CD4-positive, alpha-beta memory T cell (primary cell): ENCODE results near the gene INTS15. TPM values are rescaled to one million over a fixed set of nuclear protein-coding genes. Genes with fewer than 3 reads are reported as not detected.

Experiments
- CTCF ChIA-PET: fragments of 350-600 bp; sonication (Branson Sonifier 250); formaldehyde crosslinking; loops from one replicate; lab custom pipeline; 2021; ENCODE audit warnings: inconsistent platforms; ENCODE audit not compliant: partially characterized antibody; lab: Charles Lee
- POLR2A ChIA-PET: fragments of 350-600 bp; sonication (Branson Sonifier 250); formaldehyde crosslinking; loops from one replicate; lab custom pipeline; 2021; ENCODE audit not compliant: partially characterized antibody; lab: Charles Lee
- DNase-seq, 5 donors: peaks; one replicate each; pipeline versions ENCODE4 v3.0.0 to v3.0.0-alpha.2; 2020 to 2022; ENCODE audit warnings: mixed read lengths in 1 of 5
- H3K27ac ChIP-seq: one replicate; pipeline ENCODE4 v1.7.0; 2013; ENCODE audit warnings: low read depth, low read length
- H3K27me3 ChIP-seq: 2 replicates; pipeline ENCODE4 v1.7.0; 2013; ENCODE audit warnings: mild to moderate bottlenecking, low read length, moderate library complexity; ENCODE audit not compliant: insufficient read depth
- H3K36me3 ChIP-seq: 2 replicates; pipeline ENCODE4 v1.7.0; 2013; ENCODE audit warnings: mild to moderate bottlenecking, low read length, moderate library complexity; ENCODE audit not compliant: insufficient read depth
- H3K4me1 ChIP-seq: 2 replicates; pipeline ENCODE4 v1.7.0; 2013; ENCODE audit warnings: mild to moderate bottlenecking, low read length, moderate library complexity; ENCODE audit not compliant: insufficient read depth
- H3K4me3 ChIP-seq, 2 donors: one replicate each; pipeline ENCODE4 v1.7.0; 2013; ENCODE audit warnings: low read length in 2 of 2, mild to moderate bottlenecking in 1 of 2
- H3K9me3 ChIP-seq, 2 donors: one replicate each; pipeline ENCODE4 v1.7.0; 2013; ENCODE audit warnings: low read length in 2 of 2, control low read depth in 1 of 2; ENCODE audit not compliant: control insufficient read depth in 1 of 2
- H3K27ac Mint-ChIP-seq, 7 donors: one replicate each; pipeline ENCODE4 v1.8.0; 2020 to 2021; ENCODE audit warnings: mixed read lengths in 7 of 7, mild to moderate bottlenecking in 6 of 7, inconsistent platforms in 3 of 7, moderate library complexity in 3 of 7
- H3K27me3 Mint-ChIP-seq, 2 donors: one replicate each; pipeline ENCODE4 v1.8.0; 2020 to 2021; ENCODE audit warnings: mixed read lengths in 2 of 2
- H3K36me3 Mint-ChIP-seq, 2 donors: one replicate each; pipeline ENCODE4 v1.8.0; 2020 to 2021; ENCODE audit warnings: mixed read lengths in 2 of 2, inconsistent platforms in 1 of 2, mild to moderate bottlenecking in 1 of 2
- H3K4me1 Mint-ChIP-seq, 4 donors: one replicate each; pipeline ENCODE4 v1.8.0; 2020 to 2021; ENCODE audit warnings: mixed read lengths in 4 of 4, mild to moderate bottlenecking in 1 of 4
- H3K4me3 Mint-ChIP-seq, 8 donors: one replicate each; pipeline ENCODE4 v1.8.0; 2020 to 2021; ENCODE audit warnings: mixed read lengths in 8 of 8, mild to moderate bottlenecking in 7 of 8, moderate library complexity in 6 of 8, inconsistent platforms in 3 of 8
- H3K9me3 Mint-ChIP-seq, 8 donors: one replicate each; pipeline ENCODE4 v1.8.0; 2020 to 2021; ENCODE audit warnings: mixed read lengths in 8 of 8, mild to moderate bottlenecking in 5 of 8, inconsistent platforms in 3 of 8, moderate library complexity in 1 of 8
- intact Hi-C: fragments of 100-400 bp; cut with micrococcal nuclease; formaldehyde crosslinking; loops from one replicate; pipeline ENCODE4 v1.15.1; 2023
- polyA plus RNA-seq, 2 donors: library from polyadenylated mRNA; unstranded; fragments of 300-500 nt; fragmentation: Illumina TruSeq; gene quantifications; one replicate each; pipeline ENCODE4 v1.2.3, GENCODE V29; 2021
- total RNA-seq, 2 experiments: library from RNA; stranded (reverse); gene quantifications; one replicate each; pipeline ENCODE4 v1.2.3, GENCODE V29; 2021

Gene INTS15
- total and polyA plus RNA-seq, 4 experiments from 2014 or later, result 25.4 to 62.1 (median 47.0) TPM

DNA sequence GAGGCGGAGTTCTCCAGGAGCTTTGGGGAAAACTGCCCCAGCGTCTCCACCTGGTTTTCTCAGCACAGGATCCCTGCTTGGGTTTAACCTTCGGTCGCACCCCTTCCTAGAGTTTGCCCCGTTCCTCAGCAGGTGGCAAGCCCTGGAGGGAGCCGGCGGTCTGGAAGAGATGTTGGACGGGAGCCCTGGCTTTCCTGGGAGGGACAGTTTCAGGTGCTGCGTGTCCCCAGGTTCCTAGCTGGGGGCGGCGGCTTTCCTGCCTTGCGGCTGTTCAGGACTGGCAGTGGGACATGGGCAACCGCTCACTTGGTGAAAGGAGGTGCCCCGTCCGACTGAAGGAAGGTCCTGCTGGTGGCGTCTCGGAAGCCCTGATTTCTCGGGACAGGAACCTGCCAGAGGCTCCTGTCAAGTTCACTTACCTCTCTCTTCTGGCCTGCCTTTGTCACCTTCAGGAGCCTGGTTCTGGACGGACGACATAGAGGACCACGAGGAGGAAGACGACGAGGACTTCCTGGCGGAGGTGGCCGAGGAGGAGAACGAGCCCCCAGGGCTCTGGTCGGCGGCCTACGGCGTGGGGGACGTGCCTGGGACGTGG lies 62.1 kb downstream of the INTS15 start:
- H3K4me1 ChIP-seq, result no peaks in the 10 kb centered on the region
- H3K36me3 ChIP-seq, result peaks cover 23% of the 10 kb centered on the region
- no peaks in the 10 kb centered on the region for H3K9me3 ChIP-seq
- H3K27ac Mint-ChIP-seq, result no peak overlapping the region
- intact Hi-C loops, result no loop called here
- no peaks in the 10 kb centered on the region for H3K4me1 Mint-ChIP-seq
- CTCF ChIA-PET, result no interaction called here
- no peak overlapping the region for H3K4me3 ChIP-seq
- no peak for DNase-seq
- H3K27me3 Mint-ChIP-seq, result no peaks in the 10 kb centered on the region
- POLR2A ChIA-PET, result no interaction called here
- no peak overlapping the region for H3K27ac ChIP-seq
- peaks cover 0 to 10% (median 4%) of the 10 kb centered on the region in 8 donors for H3K9me3 Mint-ChIP-seq
- peaks cover 34 to 36% of the 10 kb centered on the region in 2 donors for H3K36me3 Mint-ChIP-seq
- H3K4me3 Mint-ChIP-seq, result no peak overlapping the region
- H3K27me3 ChIP-seq, result no peaks in the 10 kb centered on the region

DNA sequence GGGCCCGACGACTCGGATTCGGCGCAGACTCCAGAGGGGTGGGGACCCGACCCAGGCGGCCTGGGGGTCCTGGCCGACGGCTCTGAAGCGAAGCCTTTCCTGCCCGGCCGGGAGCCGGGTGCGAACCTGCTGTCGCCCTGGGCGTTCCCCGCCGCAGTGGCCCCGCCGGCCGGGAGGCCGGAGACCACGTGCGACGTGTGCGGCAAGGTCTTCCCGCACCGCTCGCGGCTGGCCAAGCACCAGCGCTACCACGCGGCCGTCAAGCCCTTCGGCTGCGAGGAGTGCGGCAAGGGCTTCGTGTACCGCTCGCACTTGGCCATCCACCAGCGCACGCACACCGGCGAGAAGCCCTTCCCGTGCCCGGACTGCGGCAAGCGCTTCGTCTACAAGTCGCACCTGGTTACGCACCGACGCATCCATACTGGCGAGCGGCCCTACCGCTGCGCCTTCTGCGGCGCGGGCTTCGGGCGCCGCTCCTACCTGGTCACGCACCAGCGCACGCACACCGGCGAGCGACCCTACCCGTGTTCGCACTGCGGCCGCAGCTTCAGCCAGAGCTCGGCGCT lies 62.7 kb downstream of the INTS15 start:
- ChIA-PET CTCF (no interaction called here), POLR2A (no interaction called here)
- Mint-ChIP-seq H3K9me3 (peaks cover 0 to 10% (median 4%) of the 10 kb centered on the region in 8 donors), H3K27ac (no peak overlapping the region), H3K36me3 (peaks cover 30 to 33% of the 10 kb centered on the region in 2 donors), H3K27me3 (no peaks in the 10 kb centered on the region), H3K4me3 (no peak overlapping the region), H3K4me1 (no peaks in the 10 kb centered on the region)
- intact Hi-C loops, result no loop called here
- no peak for DNase-seq
- no peaks in the 10 kb centered on the region for H3K9me3 ChIP-seq
- no peaks in the 10 kb centered on the region for H3K27me3 ChIP-seq
- no peak overlapping the region for H3K27ac ChIP-seq
- H3K4me3 ChIP-seq, result no peak overlapping the region
- H3K4me1 ChIP-seq, result no peaks in the 10 kb centered on the region
- H3K36me3 ChIP-seq, result peaks cover 23% of the 10 kb centered on the region

DNA sequence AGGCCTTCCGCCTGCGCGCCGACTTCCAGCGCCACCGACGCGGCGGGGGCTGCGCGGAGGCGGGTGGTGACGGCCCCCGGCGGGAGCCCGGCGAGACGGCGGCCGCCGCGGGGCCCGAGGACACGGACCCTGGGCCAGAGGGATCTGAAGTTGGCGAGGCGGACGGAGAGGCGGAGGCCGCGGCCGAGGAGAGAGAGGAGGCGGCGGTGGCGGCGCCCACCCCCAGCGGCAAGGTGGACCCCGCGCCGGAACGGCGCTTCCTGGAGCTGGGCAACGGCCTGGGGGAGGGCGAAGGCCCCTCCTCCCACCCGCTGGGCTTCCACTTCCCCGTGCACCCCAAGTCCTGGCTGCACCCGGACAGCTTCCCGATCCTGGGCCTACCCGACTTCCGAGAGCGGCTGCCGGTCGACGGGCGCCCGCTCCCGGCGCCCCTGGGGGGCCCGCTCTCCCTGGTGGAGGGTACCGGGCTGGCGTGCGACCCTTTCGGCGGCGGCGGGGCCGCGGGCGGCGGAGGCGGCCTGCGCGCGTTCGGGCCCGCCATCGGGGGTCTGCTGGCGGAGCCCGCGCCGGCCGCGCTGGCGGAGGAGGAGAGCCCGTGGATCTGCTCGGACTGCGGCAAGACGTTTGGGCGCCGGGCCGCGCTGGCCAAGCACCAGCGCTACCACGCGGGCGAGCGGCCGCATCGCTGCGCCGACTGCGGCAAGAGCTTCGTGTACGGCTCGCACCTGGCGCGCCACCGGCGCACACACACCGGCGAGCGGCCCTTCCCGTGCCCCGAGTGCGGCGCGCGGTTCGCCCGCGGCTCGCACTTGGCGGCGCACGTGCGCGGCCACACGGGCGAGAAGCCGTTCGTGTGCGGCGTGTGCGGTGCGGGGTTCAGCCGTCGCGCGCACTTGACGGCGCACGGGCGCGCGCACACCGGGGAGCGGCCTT lies 63.5 kb downstream of the INTS15 start:
- ChIA-PET CTCF (no interaction called here), POLR2A (no interaction called here)
- Mint-ChIP-seq H3K27me3 (no peaks in the 10 kb centered on the region), H3K4me3 (no peak overlapping the region), H3K4me1 (peaks cover 0 to 6% (median under 1%) of the 10 kb centered on the region in 4 donors), H3K27ac (no peak overlapping the region), H3K36me3 (peaks cover 25 to 33% of the 10 kb centered on the region in 2 donors), H3K9me3 (peaks cover 0 to 10% (median 4%) of the 10 kb centered on the region in 8 donors)
- no peak overlapping the region for H3K27ac ChIP-seq
- H3K27me3 ChIP-seq, result no peaks in the 10 kb centered on the region
- intact Hi-C loops, result no loop called here
- DNase-seq, result no peak
- no peaks in the 10 kb centered on the region for H3K9me3 ChIP-seq
- H3K4me1 ChIP-seq, result no peaks in the 10 kb centered on the region
- no peak overlapping the region for H3K4me3 ChIP-seq
- peaks cover 18% of the 10 kb centered on the region for H3K36me3 ChIP-seq

DNA sequence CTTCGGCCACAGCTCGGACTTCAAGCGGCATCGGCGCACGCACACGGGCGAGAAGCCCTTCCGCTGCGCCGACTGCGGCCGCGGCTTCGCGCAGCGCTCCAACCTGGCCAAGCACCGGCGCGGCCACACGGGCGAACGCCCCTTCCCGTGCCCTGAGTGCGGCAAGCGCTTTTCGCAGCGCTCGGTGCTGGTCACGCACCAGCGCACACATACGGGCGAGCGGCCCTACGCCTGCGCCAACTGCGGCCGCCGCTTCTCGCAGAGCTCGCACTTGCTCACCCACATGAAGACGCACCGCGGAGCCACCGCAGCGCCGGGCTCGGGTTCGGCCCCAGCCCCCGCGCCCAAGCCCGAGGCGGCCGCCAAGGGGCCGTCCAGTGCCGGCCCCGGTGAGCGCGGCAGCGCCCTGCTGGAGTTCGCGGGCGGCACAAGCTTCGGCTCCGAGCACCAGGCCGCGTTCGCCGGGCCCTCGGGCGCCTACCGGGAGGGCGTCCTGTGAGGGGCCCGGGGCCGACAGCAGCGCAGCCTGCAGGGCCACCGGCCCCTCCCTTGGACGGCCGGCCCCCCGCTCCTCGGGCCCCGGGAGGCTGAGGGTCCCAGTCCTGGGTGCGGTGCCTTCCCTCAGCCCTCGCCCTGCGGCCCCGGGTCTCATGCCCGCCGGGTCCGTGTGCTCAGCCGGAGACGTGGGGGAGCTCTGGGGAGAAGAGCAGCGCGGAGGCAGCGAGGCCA lies 64.5 kb downstream of the INTS15 start:
- no peaks in the 10 kb centered on the region for H3K27me3 ChIP-seq
- no peak overlapping the region for H3K4me3 Mint-ChIP-seq
- no peak overlapping the region for H3K4me3 ChIP-seq
- DNase-seq, result no peak
- H3K9me3 Mint-ChIP-seq, result peaks cover 0 to 10% (median 4%) of the 10 kb centered on the region in 8 donors
- H3K4me1 ChIP-seq, result no peaks in the 10 kb centered on the region
- no peaks in the 10 kb centered on the region for H3K27me3 Mint-ChIP-seq
- peaks cover 24 to 33% of the 10 kb centered on the region in 2 donors for H3K36me3 Mint-ChIP-seq
- intact Hi-C loops, result no loop called here
- H3K4me1 Mint-ChIP-seq, result peaks cover 0 to 6% (median under 1%) of the 10 kb centered on the region in 4 donors
- H3K27ac ChIP-seq, result no peak overlapping the region
- no peak overlapping the region for H3K27ac Mint-ChIP-seq
- peaks cover 12% of the 10 kb centered on the region for H3K36me3 ChIP-seq
- no peaks in the 10 kb centered on the region for H3K9me3 ChIP-seq
- POLR2A ChIA-PET, result no interaction called here
- CTCF ChIA-PET, result no interaction called here

DNA sequence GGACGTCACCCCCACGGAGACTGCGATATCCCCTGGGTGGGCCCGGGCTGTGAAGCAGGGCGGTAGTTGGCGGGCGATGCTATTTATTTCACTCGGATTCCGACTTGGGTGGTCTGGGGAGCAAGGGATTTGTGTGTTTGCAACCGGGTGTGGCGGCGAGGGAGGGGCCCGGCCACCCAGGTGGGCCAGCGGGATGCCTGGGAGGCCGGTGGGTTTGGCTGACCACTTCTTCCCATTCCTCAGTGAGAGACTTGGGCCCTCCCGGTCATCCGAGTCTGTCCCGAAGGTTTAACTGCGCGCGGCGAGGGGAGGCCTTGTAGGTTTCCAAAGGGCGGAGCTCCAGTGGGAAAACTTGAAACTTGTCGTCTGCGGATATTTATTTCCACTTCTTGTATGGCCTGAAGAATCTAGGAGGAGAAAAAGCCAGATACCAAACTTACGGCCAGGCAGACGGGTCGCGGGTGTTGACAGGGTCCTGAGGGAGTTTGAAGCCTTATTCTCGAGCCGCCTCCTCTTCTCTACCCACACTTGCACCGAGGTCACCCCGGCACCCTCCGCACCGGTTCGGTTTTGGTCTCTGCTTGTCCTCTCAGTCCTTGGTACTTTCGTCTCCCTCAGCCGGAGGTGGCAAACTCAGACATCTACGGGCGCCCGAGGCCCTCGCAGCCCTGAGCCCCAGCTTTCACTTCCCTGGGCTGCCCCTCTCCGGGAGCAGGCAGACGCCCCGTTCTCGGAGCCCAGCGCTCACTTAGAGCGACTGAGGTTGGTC lies 65.2 kb downstream of the INTS15 start:
- ChIA-PET CTCF (no interaction called here), POLR2A (no interaction called here)
- Mint-ChIP-seq H3K27me3 (no peaks in the 10 kb centered on the region), H3K4me3 (no peak overlapping the region), H3K36me3 (peaks cover 23 to 31% of the 10 kb centered on the region in 2 donors), H3K27ac (no peak overlapping the region), H3K9me3 (peaks cover 0 to 10% (median 4%) of the 10 kb centered on the region in 8 donors), H3K4me1 (peaks cover 0 to 6% (median under 1%) of the 10 kb centered on the region in 4 donors)
- Histone ChIP-seq H3K27me3 (no peaks in the 10 kb centered on the region), H3K9me3 (no peaks in the 10 kb centered on the region), H3K4me3 (no peak overlapping the region), H3K36me3 (peaks cover 8% of the 10 kb centered on the region), H3K4me1 (no peaks in the 10 kb centered on the region), H3K27ac (no peak overlapping the region)
- intact Hi-C loops, result no loop called here
- DNase-seq, result no peak

DNA sequence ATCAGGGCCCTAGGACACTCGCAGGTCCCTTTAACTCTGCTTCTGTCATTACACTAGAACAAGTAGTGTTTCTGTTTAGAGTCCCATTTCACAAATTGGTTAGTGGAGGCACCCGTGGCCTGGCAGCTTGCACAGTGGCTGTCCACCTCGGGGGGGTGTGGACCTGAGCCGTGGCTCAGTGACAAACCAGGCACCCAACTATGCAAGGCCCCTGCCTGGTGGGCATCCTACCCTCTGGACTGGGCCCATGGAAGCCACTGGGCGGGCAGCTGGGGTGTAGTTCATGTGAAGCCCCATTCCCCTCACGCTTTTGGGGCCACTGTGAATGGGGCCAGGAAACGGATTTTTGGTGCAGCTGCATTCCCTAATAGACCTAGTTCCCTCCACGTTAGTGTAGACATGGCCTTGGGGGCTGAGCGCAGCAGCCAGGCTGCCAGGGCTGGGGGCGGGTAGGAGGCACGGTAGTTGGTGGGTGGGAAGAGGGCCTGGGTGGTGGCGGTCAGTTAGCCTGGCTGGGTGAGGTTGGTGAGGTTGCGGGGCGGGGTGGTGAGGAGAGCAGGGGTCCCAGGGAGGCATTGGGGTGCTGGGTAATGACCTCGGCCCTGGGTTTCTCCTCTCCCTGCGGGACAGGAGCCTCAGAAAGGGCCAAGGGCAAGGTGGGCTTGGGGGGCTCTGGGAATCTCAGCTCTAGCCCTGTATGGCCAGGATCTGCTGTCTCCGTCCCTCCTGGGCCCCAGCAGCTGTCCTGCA lies 66.0 kb downstream of the INTS15 start:
- no peak overlapping the region for H3K27ac Mint-ChIP-seq
- Histone ChIP-seq H3K9me3 (no peaks in the 10 kb centered on the region), H3K4me1 (no peaks in the 10 kb centered on the region), H3K27me3 (no peaks in the 10 kb centered on the region), H3K27ac (no peak overlapping the region), H3K36me3 (peaks cover 8% of the 10 kb centered on the region), H3K4me3 (no peak overlapping the region)
- no peak for DNase-seq
- H3K27me3 Mint-ChIP-seq, result no peaks in the 10 kb centered on the region
- CTCF ChIA-PET, result no interaction called here
- peaks cover 0 to 8% (median 2%) of the 10 kb centered on the region in 8 donors for H3K9me3 Mint-ChIP-seq
- H3K36me3 Mint-ChIP-seq, result peaks cover 15 to 23% of the 10 kb centered on the region in 2 donors
- H3K4me1 Mint-ChIP-seq, result peaks cover 0 to 6% (median under 1%) of the 10 kb centered on the region in 4 donors
- intact Hi-C loops, result no loop called here
- POLR2A ChIA-PET, result no interaction called here
- no peak overlapping the region for H3K4me3 Mint-ChIP-seq
